HG03135 (cell line): ENCODE data around the gene PPHLN1.
A peak's percentile ranks its signal among the peaks of the same experiment; 100 is the strongest.

Experiments used
- ATAC-seq: cut with Tn5 transposase; IDR thresholded peaks from one replicate; pipeline ENCODE4 v1.9.1; 2021; ENCODE audit warnings: mild to moderate bottlenecking, moderate library complexity; ENCODE audit not compliant: unreplicated experiment

The PPHLN1 gene

DNA sequence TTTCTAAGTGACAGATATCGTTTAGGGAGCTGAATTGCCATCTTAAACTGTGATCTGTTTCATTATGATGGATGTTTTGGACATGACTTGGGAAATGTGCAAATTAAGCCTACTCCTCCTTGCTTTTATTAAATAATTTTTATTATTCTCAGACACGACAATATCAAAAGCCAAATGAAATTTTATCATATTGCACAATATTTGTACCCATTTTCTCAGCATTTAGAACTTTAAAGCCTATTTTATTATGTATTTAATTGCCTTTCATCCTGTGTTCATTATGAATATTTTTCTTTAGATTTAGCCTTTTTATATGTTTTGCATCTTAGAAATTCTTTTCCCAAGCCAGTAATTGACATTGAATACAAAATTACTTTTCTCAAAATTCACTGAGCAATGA, 102.9 kb downstream of the PPHLN1 start:
- no peak for ATAC-seq

DNA sequence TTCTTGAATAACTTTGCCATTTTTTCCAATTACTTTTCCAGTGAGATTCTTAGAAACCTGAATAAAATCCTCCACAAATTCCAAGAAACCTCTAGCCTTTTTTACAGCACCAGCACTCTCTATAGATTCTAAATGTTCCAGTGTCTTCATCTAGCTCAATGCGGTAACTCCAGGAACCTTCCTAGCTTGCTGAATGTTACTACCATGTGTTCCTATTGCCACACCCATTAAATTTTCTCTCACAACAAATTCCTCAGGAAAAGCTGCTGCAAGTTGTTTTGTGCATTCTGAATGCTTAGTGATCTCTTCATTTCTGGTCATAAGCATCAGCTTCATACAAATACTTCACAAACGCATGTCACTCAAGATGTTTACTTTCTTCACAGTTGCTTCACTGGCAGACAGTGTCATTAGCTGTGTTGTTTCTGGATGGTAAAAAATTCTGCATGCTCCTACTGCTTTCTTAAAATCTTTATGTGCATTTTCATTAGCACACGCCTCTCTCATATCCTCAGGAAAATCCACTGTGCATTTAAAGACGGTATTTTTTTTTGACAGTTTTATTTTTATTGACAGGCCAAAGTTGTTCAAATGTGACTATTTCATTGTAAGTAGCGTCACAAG, 106.7 kb downstream of the PPHLN1 start:
- no peak for ATAC-seq

GRCh38 chr12:42440608-42441007, 114.6 kb downstream of the PPHLN1 start:
- ATAC-seq: no peak

- no peak for ATAC-seq
These were observed 116.4 kb downstream of the PPHLN1 start for GRCh38 chr12:42442311-42442759.

- no peak for ATAC-seq
These were observed 116.9 kb downstream of the PPHLN1 start for GRCh38 chr12:42442888-42443287.

GRCh38 chr12:42444192-42444943, 118.4 kb downstream of the PPHLN1 start:
- ATAC-seq: no peak

GRCh38 chr12:42445891-42446290, 119.9 kb downstream of the PPHLN1 start:
- ATAC-seq: no peak

DNA sequence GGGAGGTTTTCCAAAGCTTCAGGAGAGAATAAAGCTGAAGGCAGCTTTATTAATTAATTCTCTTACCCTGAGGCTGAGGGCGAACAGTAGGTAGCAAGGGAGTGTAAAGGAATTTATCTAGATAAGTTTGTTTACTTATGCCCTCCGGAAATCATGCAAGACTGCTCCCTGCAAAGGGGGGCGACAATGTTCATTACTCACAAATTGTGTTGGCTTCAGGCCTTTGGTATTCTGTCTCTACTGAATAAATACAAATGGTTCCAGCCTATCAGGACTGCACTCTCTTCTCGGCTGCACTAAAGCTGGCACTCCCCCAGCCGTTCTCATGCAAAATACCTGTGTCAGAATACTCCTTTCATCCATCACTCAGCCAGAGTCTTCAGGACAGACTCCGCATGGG, 120.8 kb downstream of the PPHLN1 start:
- ATAC-seq: no peak

GRCh38 chr12:42447371-42447786, 121.4 kb downstream of the PPHLN1 start:
- no peak for ATAC-seq

DNA sequence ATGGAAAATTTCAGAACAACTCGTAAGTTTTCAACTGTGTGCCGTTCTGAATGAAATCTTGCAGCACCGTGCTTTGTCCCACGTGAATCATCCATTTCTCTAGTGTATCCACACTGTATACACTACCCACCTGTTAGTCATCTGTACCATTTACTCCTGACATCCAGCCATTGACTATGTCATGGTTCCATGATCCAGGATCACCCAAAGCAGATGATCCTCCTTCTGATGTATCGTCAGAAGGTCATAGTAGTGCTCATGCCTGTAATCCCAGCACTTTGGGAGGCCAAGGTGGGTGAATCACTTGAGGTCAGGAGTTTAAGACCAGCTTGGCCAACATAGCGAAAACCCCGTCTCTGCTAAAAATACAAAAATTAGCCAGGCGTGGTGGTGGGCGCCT, 122.9 kb downstream of the PPHLN1 start:
- ATAC-seq: no peak

DNA sequence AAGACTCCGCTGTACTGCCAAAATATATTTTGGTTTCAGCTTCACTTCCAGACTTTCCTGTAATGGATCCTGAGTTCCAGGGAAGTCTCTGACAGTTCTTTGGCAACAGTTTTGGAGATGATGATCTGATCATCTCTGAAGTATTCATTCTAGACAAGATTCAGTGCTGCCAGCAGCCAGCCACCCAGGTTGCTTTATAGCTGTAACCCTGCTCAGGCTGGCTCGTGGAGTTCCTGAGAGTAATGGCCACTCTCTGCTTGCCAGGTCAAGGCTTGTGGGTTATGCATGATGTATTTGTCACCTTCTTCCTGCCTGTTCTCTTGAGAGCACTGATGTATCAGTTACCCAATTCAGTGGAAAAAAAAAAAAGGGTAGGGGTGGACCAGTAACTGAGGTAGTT, 124.3 kb downstream of the PPHLN1 start:
- no peak for ATAC-seq

GRCh38 chr12:42458575-42458974, 132.6 kb downstream of the PPHLN1 start:
- ATAC-seq: no peak

DNA sequence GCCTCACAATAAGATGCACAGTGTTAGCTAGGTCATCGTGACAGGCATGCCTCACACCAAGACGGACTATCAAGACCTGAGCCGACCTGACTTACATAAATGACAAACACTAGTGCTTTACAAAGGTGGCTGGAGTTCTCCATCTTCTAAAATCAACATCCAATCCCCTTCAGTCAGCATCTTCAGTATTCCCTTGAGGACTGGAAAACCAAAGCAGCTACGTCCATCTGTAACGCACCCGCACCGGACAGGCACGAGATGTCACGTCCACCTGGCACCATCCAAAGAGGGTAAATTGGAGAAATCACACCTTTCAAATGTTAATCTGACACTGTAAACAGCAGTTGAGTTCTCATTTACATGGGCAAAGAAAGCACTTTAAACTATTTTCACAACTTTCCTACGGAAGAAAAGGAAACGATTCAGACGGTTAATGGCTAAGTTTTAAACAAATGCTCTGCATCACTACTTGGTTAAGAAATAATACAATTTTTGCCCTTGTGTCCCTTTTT, 133.4 kb downstream of the PPHLN1 start:
- ATAC-seq: no peak

DNA sequence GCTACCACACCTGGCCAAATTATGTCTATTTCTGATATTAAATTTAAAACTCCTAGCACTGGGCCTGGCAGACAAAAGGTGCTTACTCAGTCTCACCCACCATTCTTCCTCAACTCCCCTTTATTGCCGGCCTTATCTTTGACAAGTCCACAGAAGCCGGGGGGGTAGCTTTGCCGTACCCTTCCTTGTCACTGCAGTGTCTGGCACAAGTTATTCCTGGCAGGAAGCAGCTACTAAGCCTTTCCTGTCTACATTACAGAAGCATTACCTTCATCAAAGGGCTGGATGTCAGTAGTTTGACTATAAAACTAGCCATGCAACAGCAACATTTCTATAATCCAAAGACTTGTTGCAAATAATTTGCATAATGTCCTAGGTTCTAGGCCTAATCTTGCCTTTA, 136.5 kb downstream of the PPHLN1 start:
- no peak for ATAC-seq

GRCh38 chr12:42463671-42464070, 137.7 kb downstream of the PPHLN1 start:
- ATAC-seq: no peak

GRCh38 chr12:42468341-42468821, 142.4 kb downstream of the PPHLN1 start:
- ATAC-seq: no peak

DNA sequence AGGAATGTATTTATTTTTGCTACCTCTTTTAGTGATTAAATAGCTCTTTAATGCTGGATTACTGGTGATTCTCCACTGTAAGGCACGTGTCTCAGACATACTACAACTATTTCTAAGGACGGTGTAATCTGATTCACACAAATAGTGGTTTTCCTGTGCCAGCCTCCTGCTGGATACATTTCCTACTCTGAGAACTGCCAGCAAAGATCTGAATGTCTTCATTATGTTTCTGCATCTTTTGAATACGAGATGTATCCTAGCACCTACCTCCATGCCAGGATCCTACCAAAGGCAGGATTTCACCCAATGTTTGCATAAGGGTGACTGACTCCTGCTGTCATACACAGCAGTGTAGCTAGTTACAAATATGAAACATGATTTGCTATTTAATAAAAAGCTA, 143.0 kb downstream of the PPHLN1 start:
- ATAC-seq: peak; percentile 7

DNA sequence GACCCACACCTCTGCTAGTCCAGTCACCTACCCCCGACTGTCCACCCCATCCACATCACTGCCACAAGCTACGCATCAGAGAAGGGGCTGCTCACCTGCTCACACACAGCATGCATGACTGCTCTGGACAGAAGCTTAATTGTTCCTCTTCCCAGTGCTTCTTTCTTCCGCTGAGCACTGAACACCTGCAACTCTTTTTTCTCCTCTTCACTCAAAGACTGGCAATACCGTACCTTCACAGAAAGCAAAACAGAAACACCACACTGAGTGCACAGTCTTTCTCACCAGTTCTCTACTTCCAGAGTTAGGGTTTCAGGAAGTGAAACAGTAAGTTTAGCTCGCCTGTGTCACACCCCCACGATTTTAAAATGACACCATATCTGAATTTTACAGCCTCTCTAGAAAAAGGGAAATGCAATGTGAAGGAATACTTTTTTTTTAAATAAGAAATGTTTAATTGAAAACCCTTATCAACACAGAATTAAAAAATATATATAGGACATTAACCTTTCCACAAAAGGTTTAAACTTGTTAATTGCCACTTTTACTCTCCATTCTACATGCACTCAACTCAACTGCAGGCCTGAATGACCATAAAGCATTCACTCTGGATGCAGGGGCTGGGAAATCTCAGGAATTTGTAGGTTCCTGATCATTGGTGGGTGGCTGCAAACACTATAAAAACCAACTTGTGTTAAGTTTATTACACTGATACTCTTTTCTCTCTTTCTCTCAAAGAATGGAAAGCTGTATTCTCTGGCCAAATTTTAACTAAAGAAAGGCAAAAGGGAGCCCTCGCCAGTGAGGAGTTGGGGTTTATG, 143.6 kb downstream of the PPHLN1 start:
- ATAC-seq: peak; percentile 98

DNA sequence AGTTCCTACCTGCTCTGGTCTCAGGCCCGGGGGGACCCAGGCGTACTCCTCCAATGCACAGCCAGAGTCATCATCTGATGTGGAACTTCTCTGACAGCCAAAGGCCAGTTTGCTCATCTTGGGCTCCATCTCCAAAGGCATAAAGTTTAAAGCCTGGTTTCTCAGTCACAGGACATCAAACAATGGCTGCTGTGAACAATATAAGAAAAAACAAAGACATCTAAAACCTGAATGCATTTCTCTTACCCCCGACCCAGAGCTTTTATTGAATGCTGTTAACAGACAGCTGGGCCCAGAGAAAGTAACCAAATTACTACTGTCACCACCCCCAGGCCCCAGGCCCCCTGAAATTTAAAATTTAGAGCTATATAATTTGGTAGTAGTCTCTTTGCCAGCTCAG, 146.4 kb downstream of the PPHLN1 start:
- no peak for ATAC-seq

DNA sequence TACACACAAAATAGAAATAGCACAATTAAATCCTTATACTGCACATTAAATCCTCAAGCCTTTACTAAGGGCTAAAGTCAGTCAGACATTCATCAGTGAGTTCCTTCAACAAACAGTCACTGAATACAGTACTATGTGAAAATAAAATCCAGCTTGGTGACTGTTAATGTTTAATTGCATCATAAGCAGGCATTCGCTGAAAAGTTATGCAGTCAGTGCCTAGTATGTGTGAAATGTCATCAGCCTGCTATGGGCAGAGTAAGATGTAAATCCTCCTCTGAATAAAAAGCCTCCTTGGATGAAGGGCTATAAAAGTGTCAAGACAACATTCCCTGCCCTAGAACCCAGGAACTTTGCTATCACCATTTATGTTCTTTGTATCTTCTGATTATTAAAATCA, 147.2 kb downstream of the PPHLN1 start:
- no peak for ATAC-seq

DNA sequence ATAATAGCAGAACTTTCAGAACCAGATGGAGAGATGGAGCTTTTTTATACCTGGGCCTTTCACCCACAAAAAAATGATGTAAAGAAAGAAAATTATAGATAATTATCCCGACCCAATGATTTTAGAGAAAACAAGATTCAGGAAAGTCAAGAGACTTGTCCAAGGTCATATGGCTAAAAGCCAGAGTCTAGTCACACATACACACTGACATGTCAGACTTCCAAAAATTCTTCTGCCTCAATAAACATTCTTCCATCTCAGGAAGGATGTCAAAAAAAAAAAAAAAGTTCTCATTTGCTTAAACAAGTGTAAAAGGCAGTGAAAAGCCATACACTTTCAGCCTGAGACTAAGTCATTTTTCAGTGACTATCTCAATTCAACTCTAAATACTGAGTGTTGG, 147.6 kb downstream of the PPHLN1 start:
- no peak for ATAC-seq
